SK-N-SH treated with all-trans-retinoic acid at 6 μM for 48 hours (cell line): ENCODE measurements around the gene GBGT1.

Experiments
- ARNTL ChIP-seq: fragments of 450-650 bp; formaldehyde crosslinking; IDR thresholded peaks from 2 replicates; pipeline ENCODE4 v1.5.0; 2020; ENCODE audit warnings: low read depth, mild to moderate bottlenecking, moderate library complexity, borderline replicate concordance
- BACH2 ChIP-seq: fragments of 250-450 bp; sonication (Bioruptor Pico); IDR thresholded peaks from 2 replicates; pipeline ENCODE4 v1.9.0; 2021; ENCODE audit warnings: mild to moderate bottlenecking, borderline replicate concordance
- CSRNP3 ChIP-seq: fragments of 250-450 bp; sonication (Bioruptor Pico); IDR thresholded peaks from 2 replicates; pipeline ENCODE4 v1.5.1; 2021; ENCODE audit warnings: mild to moderate bottlenecking, moderate library complexity
- ESRRG ChIP-seq: fragments of 250-450 bp; sonication (Bioruptor Pico); IDR thresholded peaks from 2 replicates; pipeline ENCODE4 v1.6.1; 2021; ENCODE audit warnings: mild to moderate bottlenecking
- POU6F1 ChIP-seq: fragments of 250-450 bp; sonication (Bioruptor Pico); IDR thresholded peaks from 2 replicates; pipeline ENCODE4 v1.8.0; 2021; ENCODE audit warnings: low read depth, mild to moderate bottlenecking, moderate library complexity, borderline replicate concordance
- RARB ChIP-seq: fragments of 250-450 bp; sonication (Bioruptor Pico); IDR thresholded peaks from 2 replicates; pipeline ENCODE4 v1.8.0; 2021; ENCODE audit warnings: mild to moderate bottlenecking, moderate library complexity
- TCF4 ChIP-seq: fragments of 250-450 bp; sonication (Bioruptor Pico); IDR thresholded peaks from 2 replicates; pipeline ENCODE4 v1.8.0; 2021; ENCODE audit warnings: mild to moderate bottlenecking, moderate library complexity, borderline replicate concordance
- TSHZ2 ChIP-seq: fragments of 250-450 bp; sonication (Bioruptor Pico); IDR thresholded peaks from 2 replicates; pipeline ENCODE4 v1.5.0; 2020; ENCODE audit warnings: mild to moderate bottlenecking, moderate library complexity
- ZC3H10 ChIP-seq: fragments of 250-450 bp; sonication (Bioruptor Pico); IDR thresholded peaks from 2 replicates; pipeline ENCODE4 v1.5.1; 2021; ENCODE audit warnings: mild to moderate bottlenecking, moderate library complexity
- ZFP3 ChIP-seq: fragments of 250-450 bp; sonication (Bioruptor Pico); IDR thresholded peaks from 2 replicates; pipeline ENCODE4 v1.5.0; 2020; ENCODE audit warnings: mild to moderate bottlenecking, moderate library complexity
- ZNF70 ChIP-seq: fragments of 450-650 bp; formaldehyde crosslinking; IDR thresholded peaks from 2 replicates; pipeline ENCODE4 v1.5.0; 2020; ENCODE audit warnings: mild to moderate bottlenecking, moderate library complexity
- ZNF8 ChIP-seq: fragments of 450-650 bp; formaldehyde crosslinking; IDR thresholded peaks from 2 replicates; pipeline ENCODE4 v1.5.0; 2020; ENCODE audit warnings: mild to moderate bottlenecking, moderate library complexity
- TF ChIP-seq, protein P1 (sequence below): fragments of 250-450 bp; sonication (Bioruptor Pico); IDR thresholded peaks from 2 replicates; pipeline ENCODE4 v1.8.0; 2020; ENCODE audit warnings: mild to moderate bottlenecking, moderate library complexity, borderline replicate concordance
- TF ChIP-seq, protein P2 (sequence below): fragments of 250-450 bp; sonication (Bioruptor Pico); IDR thresholded peaks from 2 replicates; pipeline ENCODE4 v1.5.1; 2020; ENCODE audit warnings: low read depth, mild to moderate bottlenecking, moderate library complexity

- TF ChIP-seq, protein P1, sequence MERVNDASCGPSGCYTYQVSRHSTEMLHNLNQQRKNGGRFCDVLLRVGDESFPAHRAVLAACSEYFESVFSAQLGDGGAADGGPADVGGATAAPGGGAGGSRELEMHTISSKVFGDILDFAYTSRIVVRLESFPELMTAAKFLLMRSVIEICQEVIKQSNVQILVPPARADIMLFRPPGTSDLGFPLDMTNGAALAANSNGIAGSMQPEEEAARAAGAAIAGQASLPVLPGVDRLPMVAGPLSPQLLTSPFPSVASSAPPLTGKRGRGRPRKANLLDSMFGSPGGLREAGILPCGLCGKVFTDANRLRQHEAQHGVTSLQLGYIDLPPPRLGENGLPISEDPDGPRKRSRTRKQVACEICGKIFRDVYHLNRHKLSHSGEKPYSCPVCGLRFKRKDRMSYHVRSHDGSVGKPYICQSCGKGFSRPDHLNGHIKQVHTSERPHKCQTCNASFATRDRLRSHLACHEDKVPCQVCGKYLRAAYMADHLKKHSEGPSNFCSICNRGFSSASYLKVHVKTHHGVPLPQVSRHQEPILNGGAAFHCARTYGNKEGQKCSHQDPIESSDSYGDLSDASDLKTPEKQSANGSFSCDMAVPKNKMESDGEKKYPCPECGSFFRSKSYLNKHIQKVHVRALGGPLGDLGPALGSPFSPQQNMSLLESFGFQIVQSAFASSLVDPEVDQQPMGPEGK (CRISPR knock-in tag), result no peak
- TF ChIP-seq, protein P2, sequence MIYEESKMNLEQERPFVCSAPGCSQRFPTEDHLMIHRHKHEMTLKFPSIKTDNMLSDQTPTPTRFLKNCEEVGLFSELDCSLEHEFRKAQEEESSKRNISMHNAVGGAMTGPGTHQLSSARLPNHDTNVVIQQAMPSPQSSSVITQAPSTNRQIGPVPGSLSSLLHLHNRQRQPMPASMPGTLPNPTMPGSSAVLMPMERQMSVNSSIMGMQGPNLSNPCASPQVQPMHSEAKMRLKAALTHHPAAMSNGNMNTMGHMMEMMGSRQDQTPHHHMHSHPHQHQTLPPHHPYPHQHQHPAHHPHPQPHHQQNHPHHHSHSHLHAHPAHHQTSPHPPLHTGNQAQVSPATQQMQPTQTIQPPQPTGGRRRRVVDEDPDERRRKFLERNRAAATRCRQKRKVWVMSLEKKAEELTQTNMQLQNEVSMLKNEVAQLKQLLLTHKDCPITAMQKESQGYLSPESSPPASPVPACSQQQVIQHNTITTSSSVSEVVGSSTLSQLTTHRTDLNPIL (CRISPR knock-in tag), result no peak
- no peak for TF ChIP-seq POU6F1 (CRISPR knock-in tag)
- TF ChIP-seq ZNF8, result no peak
- TF ChIP-seq RARB (CRISPR knock-in tag), result no peak
- TF ChIP-seq ZC3H10, result no peak
- no peak for TF ChIP-seq TSHZ2 (CRISPR knock-in tag)
- TF ChIP-seq TCF4 (CRISPR knock-in tag), result no peak
- no peak for TF ChIP-seq CSRNP3 (CRISPR knock-in tag)
- TF ChIP-seq ARNTL (CRISPR knock-in tag), result no peak
- no peak for TF ChIP-seq ESRRG (CRISPR knock-in tag)
- no peak for TF ChIP-seq ZNF70 (CRISPR knock-in tag)
- TF ChIP-seq ZFP3 (CRISPR knock-in tag), result no peak
- no peak for TF ChIP-seq BACH2
These were observed 46.5 kb upstream of the GBGT1 start for GRCh38 chr9:133210202-133210532.
